Nephron (organoid): Measurements from ENCODE around the gene MYZAP.
"Not testable (repeated sequence)": the region's sequence is repeated elsewhere in the genome, so short reads cannot be mapped to it uniquely, and the experiment has no call there.

Experiments
- H3K27ac Mint-ChIP-seq, 3 experiments: 2 replicates each; pipeline ENCODE4 v1.8.0; 2020; ENCODE audit warnings: mixed read lengths in 3 of 3, mild to moderate bottlenecking in 2 of 3, moderate library complexity in 1 of 3
- H3K27me3 Mint-ChIP-seq: 2 replicates; pipeline ENCODE4 v1.8.0; 2021; ENCODE audit warnings: low read depth, mild to moderate bottlenecking, moderate library complexity, mixed read lengths
- H3K36me3 Mint-ChIP-seq: 2 replicates; pipeline ENCODE4 v1.8.0; 2020; ENCODE audit warnings: low read depth, mixed read lengths
- H3K4me1 Mint-ChIP-seq: 2 replicates; pipeline ENCODE4 v1.8.0; 2020; ENCODE audit warnings: mixed read lengths
- H3K4me3 Mint-ChIP-seq, 3 experiments: 2 replicates each; pipeline ENCODE4 v1.8.0; 2020; ENCODE audit warnings: mild to moderate bottlenecking in 3 of 3, mixed read lengths in 3 of 3, moderate library complexity in 2 of 3
- H3K9me3 Mint-ChIP-seq: 2 replicates; pipeline ENCODE4 v1.8.0; 2020; ENCODE audit warnings: mixed read lengths
- TF ChIP-seq, protein P1 (sequence below), 3 experiments: fragments of 200-600 bp; sonication (generic); IDR thresholded peaks; one replicate each; pipeline ENCODE4 v1.5.0; 2021; ENCODE audit warnings: antibody characterized with exemption in 3 of 3; ENCODE audit not compliant: unreplicated experiment in 3 of 3

MYZAP gene

DNA sequence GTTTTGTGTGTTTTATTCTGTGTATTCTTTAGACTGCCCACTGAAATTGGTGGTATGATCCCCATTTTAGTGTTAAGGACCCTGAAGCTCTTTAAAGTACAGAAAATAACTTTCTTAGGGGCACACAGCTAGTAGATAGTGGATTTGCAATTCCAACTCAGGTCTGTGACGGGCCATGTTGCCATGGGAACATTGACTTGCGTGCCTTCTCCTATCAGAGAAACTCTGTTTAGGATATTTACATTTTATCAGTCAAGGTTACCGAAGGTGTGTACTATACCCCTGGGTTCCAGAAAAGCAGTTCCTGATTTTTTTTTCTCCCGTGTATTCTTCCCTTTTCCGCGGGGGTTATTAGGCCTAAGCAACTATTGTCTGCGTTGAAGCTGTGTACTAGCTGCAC is 19.4 kb downstream of the MYZAP start:
- H3K4me3 Mint-ChIP-seq, result no peak overlapping the region
- H3K36me3 Mint-ChIP-seq, result no peaks in the 10 kb centered on the region
- H3K27me3 Mint-ChIP-seq, result peaks cover 3% of the 10 kb centered on the region
- TF ChIP-seq, protein P1, sequence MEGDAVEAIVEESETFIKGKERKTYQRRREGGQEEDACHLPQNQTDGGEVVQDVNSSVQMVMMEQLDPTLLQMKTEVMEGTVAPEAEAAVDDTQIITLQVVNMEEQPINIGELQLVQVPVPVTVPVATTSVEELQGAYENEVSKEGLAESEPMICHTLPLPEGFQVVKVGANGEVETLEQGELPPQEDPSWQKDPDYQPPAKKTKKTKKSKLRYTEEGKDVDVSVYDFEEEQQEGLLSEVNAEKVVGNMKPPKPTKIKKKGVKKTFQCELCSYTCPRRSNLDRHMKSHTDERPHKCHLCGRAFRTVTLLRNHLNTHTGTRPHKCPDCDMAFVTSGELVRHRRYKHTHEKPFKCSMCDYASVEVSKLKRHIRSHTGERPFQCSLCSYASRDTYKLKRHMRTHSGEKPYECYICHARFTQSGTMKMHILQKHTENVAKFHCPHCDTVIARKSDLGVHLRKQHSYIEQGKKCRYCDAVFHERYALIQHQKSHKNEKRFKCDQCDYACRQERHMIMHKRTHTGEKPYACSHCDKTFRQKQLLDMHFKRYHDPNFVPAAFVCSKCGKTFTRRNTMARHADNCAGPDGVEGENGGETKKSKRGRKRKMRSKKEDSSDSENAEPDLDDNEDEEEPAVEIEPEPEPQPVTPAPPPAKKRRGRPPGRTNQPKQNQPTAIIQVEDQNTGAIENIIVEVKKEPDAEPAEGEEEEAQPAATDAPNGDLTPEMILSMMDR (IDR thresholded peaks at IDR 0.05; ENCODE audit: unreplicated experiment in 3 of 3), result no peak
- peak overlapping the region in 1 of 3 experiments; percentile 15 for H3K27ac Mint-ChIP-seq
- H3K4me1 Mint-ChIP-seq, result peaks cover 23% of the 10 kb centered on the region
- no peaks in the 10 kb centered on the region for H3K9me3 Mint-ChIP-seq

DNA sequence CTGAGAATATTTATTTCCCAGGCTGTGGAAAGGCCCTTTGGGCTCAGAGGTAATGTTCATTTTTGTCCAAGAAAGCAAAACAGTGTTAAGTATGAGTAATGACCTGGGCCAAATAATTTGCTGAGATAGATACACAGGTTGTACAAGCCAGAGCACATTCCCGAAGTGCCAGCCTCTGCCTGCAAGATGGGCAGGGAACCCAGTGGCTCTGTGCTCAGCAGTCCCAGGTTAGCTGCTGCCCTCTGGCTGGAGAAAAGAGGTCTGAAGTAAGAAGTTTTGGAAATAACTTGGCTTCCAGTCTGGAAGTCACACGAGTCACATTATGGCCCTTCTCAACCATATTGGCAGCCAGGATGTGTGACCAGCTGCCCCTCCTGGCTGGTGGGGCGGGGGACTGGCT is 20.2 kb downstream of the MYZAP start:
- Mint-ChIP-seq H3K9me3 (no peaks in the 10 kb centered on the region), H3K4me1 (peaks cover 23% of the 10 kb centered on the region), H3K27ac (peak overlapping the region in 1 of 3 experiments; percentile 15), H3K27me3 (peaks cover 3% of the 10 kb centered on the region), H3K4me3 (no peak overlapping the region), H3K36me3 (no peaks in the 10 kb centered on the region)
- TF ChIP-seq, protein P1 (IDR thresholded peaks at IDR 0.05; ENCODE audit: unreplicated experiment in 3 of 3), result peak in 1 of 3 experiments; percentile 11

DNA sequence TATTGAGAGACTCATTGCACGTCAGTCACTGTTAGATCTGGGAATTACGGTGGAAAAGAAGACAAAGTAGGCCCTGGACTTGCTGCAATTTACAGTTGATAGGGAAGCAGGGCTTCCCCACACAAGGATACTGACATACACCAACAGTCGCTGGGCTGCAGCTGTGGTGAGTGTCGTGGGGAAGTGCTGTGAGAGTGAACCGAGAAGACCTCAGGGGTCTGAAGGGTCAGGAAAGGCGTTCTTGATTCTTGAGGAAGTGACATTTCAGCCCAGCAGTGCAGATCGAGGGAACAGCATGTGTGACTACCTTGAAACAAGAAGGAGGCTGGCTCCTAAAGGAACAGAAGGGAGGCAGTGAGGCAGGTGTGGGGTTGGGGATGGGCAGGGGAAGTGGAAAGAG is 22.5 kb downstream of the MYZAP start:
- TF ChIP-seq, protein P1 (IDR thresholded peaks at IDR 0.05; ENCODE audit: unreplicated experiment in 3 of 3), result no peak
- Mint-ChIP-seq H3K27me3 (no peaks in the 10 kb centered on the region), H3K9me3 (no peaks in the 10 kb centered on the region), H3K4me3 (no peak overlapping the region), H3K36me3 (no peaks in the 10 kb centered on the region), H3K4me1 (peaks cover 23% of the 10 kb centered on the region), H3K27ac (no peak overlapping the region)

DNA sequence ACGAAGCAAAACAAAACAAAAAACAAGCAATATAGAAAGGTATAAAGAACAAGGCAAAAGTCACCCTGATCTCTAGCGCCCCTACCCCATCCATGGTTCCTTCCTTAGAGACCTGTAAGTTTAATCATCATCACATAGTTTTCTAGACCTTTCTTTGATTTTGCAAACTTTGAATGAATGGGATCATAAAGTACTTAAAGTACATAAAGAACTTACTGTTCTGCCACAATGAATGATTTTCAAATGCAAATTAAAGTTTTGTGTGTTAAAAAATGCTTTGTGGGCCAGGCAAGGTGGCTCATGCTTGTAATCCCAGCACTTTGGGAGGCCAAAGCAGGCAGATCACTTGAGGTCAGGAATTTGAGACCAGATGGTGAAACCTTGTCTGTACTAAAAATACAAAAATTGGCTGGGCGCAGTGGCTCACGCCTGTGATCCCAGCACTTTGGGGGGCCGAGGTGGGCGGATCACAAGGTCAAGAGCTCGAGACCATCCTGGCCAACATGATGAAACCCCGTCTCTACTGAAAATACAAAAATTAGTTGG is 24.3 kb downstream of the MYZAP start:
- H3K9me3 Mint-ChIP-seq, H3K36me3 Mint-ChIP-seq, H3K4me3 Mint-ChIP-seq, H3K27me3 Mint-ChIP-seq: not testable (repeated sequence)
- H3K27ac Mint-ChIP-seq, result peak overlapping the region in 1 of 3 experiments; percentile 20
- H3K4me1 Mint-ChIP-seq, result peaks cover 25% of the 10 kb centered on the region

DNA sequence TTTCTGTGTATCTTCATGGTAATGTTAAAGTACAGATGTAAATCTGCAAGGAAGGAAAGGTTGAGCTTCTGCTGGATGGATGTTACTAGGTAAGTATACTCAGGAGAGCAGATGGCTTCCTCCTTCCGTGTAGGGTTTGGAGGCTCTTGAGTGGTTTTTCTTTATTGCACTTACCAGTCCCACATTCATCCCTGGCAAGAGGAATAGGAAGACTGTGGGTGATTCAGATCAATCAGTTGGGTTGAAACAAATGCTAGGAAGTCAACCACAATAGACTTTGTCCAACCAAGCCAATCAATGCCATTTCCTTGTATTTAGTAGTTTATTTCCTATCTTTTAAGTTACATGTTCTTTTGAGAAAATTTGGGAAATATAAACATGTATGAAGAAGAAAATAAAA is 26.6 kb downstream of the MYZAP start:
- Mint-ChIP-seq H3K27me3 (peaks cover under 1% of the 10 kb centered on the region), H3K27ac (no peak overlapping the region), H3K4me1 (peaks cover 16% of the 10 kb centered on the region), H3K4me3 (no peak overlapping the region), H3K36me3 (no peaks in the 10 kb centered on the region), H3K9me3 (no peaks in the 10 kb centered on the region)
- TF ChIP-seq, protein P1 (IDR thresholded peaks at IDR 0.05; ENCODE audit: unreplicated experiment in 3 of 3), result no peak

DNA sequence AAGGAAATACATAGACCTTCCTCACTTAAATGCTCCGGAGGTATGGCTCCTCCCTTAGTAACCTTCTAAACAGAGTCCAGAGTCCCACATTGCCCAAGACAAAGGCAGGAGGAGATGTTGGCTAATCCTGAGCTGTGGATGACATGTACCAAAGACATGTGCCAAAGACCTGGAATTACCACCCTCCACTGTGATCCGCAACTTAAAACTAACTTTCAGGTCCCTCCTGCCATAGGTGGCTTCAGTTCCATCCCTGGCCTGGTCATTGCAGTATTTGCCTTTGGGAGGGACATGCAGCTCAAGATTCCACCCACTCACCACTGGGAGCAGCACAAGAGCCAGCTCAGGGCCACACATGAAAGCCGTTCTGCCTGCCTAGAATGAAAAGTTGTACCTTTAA is 28.0 kb downstream of the MYZAP start:
- Mint-ChIP-seq H3K27ac (no peak overlapping the region), H3K9me3 (no peaks in the 10 kb centered on the region), H3K4me1 (peaks cover 16% of the 10 kb centered on the region), H3K27me3 (peaks cover 4% of the 10 kb centered on the region), H3K36me3 (no peaks in the 10 kb centered on the region), H3K4me3 (no peak overlapping the region)
- TF ChIP-seq, protein P1 (IDR thresholded peaks at IDR 0.05; ENCODE audit: unreplicated experiment in 3 of 3), result no peak
